ENCODE measurements around the gene EZH2.

- TF ChIP-seq POLR2A (IDR thresholded peaks at IDR 0.05) (no peak), CTCF (IDR thresholded peaks at IDR 0.05) (no peak)
Observed at GRCh38 chr7:148866362-148866761, 17.7 kb downstream of the EZH2 start.

Measured in right lobe of liver (tissue), 4 donors.